ENCODE data around the gene SSX5.
"Not testable (repeated sequence)": the region's sequence is repeated elsewhere in the genome, so short reads cannot be mapped to it uniquely, and the experiment has no call there.

SSX5 gene, protein sequence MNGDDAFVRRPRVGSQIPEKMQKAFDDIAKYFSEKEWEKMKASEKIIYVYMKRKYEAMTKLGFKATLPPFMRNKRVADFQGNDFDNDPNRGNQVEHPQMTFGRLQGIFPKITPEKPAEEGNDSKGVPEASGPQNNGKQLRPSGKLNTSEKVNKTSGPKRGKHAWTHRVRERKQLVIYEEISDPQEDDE

DNA sequence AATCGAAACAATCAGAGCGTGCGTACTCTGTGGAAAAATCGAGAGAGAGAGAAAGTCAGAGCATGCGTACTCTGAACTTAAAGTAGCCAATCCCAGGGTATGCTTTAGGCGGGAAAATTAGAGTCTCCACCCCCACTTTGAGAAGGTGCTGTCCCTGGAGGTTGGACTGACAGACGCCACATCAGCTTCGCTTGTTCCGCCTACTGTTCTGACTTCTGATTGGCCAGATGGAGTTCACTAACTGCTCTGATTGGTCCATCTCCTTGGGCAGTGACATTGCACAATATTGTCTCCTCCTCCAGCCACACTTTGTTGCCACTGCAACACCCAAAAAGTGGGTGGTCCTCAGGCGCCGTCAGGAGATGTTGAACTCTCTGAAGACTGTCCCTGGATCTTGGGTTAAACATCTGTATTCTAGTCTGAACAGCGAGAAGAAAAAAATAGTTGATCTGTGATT lies at the start of gene SSX5:
Gene SSX5 (minus strand): TSS at position 51 of the 457 bp plus-strand sequence. CDS start 1,437 bp downstream, outside the sequence.
- DNase-seq: no peak

DNA sequence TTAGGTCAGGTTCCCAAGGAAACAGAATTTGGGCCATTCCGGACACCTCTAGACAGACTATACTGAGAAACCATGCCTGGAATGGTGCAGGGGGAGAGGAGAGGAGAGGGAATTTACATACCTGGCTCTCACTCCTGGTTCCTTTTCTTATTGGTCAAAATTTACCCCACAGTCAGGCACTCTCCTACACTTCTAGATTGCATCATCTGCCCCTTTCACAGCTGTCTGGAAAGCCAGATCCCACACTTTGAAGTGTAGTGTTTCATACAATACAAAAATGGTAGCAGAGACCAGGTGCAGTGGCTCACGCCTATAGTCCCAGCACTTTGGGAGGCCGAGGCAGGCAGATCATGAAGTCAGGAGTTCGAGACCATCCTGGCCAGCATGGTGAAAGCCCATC lies 27.6 kb upstream of the SSX5 start:
- not testable (repeated sequence) for DNase-seq

DNA sequence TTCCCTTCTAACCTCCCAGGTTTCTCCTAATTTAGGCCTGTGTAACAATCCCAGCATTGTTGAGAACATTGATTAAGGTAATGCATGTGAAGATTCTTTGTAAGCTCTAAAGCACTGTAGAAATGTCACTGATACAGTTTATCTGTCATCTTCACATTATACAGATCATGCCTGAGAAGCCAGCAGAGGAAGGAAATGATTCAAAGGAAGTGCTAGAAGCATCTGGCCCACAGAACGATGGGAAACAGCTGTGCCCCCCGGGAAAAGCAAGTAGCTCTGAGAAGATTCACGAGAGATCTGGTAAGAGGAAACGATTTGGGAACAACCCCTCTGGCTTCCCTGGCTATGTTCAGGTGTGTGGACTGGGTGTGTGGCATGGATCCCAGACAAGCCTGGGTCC lies 17.7 kb upstream of the SSX5 start:
- DNase-seq: peak in 1 of 2 experiments; percentile 1

DNA sequence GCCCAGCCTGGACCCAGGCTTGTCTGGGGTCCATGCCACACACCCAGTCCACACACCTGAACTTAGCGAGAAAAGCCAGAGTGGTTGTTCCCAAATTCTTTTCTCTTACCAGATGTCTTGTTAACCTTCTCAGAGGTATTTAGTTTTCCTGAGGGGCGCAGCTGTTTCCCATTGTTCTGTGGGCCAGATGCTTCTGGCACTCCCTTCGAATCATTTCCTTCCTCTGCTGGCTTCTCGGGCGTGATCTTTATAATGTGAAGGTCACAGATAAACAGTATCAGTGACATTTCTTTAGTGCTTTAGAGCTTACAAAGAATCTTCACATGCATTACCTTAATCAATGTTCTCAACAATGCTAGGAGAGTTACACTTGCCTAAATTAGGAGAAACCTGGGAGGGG lies 6.6 kb downstream of the SSX5 start:
- DNase-seq: not testable (repeated sequence)

DNA sequence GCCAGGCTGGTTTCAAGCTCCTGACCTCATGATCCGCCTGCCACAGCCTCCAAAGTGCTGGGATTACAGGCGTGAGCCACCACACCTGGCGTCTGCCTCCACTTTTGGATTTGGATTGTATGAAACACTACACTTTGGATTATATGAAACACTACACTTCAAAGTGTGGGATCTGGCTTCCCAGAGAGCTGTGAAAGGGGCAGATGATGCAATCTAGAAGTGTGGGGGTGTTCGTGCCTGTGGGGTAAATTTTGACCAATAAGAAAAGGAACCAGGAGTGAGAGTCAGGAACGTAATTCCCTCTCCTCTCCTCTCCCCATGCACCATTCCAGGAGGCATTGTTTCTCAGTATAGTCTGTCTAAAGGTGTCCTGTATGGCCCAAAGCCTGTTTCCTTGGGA lies 14.7 kb downstream of the SSX5 start:
- not testable (repeated sequence) for DNase-seq

DNA sequence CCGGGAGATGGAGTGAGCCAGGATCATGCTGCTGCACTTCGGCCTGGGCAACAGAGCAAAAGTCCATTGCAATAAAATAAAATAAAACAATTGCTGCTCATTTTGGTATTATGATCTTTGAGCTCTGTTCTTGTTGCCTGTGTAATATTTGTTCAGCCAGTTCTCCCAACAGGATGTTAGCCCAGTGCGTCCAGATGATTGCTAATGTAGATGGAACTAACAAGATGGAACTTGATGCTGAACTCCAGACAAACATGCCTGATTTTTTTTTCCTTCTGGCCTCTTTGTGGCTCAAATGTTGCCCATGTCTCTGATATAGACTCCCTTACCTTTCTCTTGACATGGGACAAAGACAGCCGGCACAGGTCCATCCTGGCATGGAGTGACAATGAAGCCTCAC lies 15.8 kb downstream of the SSX5 start:
- DNase-seq: no peak

DNA sequence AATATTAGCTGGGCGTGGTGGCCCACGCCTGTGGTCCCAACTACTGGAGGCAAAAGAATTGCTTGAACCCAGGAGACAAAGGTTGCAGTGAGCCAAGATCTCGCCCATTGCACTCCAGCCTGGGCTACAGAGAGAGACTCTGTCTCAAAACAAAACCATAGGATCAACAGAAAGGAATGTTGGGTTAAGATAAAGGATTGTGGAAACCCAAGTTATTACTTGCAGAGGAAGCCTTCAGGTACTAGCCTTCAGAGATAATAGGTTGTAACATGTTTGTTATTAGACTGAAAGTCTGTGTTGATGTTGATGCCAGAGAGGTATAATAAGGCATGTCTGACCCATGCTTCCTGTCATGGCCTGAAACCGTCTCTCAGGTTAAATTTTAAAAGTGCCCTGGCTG lies 16.9 kb downstream of the SSX5 start:
- DNase-seq: no peak

DNA sequence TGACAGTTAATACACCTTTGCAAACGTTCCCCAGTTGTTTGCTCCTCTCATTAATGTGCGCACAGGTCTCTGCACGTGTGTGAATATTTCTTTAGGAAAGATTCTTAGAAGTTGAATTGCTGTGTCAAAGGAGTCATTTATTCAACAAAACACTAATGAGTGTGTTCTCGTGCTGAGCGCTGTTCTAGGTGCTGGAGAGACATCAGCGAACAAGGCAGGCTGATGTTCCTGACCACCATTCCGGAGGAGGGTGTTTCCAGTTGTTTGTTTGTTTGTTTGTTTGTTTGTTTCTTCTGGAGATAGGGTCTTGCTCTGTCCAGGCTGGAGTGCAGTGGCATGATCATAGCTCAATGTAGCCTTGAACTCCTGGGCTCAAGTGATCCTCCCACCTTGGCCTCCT lies 30.3 kb downstream of the SSX5 start:
- DNase-seq: not testable (repeated sequence)

DNA sequence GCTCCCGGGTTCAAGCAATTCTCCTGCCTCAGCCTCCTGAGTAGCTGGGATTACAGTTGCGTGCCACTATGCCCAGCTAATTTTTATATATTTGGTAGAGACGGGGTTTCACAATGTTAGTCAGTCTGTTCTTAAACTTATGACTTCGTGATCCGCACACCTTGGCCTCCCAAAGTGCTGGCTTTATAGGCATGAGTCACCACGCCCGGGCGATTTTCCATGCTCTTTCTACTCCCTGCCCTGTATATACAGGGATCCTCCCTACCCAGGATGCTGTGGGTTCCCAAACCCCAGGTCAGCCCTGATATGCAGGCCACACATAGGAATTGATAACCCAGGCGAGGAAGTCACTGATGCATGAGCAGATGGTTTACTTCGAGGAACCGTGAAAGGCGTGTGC lies 31.4 kb downstream of the SSX5 start:
- no peak for DNase-seq

DNA sequence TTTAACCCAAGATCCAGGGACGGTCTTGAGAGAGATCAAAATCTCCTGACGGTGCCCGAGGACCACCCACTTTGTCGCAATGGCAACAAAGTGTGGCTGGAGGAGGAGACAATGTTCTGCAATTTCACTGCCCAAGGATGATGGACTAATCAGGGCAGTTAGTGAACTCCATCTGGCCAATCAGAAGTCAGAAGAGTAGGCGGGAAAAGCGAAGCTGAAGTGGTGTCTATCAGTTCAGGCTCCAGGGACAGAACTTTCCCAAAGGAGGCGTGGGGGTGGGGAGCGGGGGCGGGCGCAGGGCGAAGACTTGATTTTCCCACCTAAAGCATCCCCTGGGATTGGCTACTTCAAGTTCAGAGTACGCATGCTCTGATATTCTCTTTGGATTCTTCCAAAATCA lies 40.6 kb downstream of the SSX5 start:
- no peak for DNase-seq

DNA sequence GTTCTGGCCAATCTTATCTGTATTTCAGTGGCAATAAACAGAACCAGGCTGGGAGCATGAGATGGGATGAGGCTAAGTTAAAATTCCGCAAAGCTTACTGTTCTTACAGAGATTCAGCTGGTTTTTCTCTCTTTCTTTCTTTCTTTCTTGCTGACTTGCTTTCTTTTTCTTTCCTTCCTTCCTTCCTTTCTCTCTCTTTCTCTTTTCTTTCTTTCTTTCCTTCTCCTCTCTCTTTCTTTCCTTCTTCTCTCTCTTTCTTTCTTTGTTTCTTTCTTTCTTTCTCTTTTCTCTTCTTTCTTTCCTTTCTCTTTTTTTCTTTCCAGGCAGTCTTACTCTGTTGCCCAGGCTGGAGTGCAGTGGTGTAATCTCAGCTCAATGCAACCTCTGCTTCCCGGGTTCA lies 41.8 kb downstream of the SSX5 start:
- no peak for DNase-seq

DNA sequence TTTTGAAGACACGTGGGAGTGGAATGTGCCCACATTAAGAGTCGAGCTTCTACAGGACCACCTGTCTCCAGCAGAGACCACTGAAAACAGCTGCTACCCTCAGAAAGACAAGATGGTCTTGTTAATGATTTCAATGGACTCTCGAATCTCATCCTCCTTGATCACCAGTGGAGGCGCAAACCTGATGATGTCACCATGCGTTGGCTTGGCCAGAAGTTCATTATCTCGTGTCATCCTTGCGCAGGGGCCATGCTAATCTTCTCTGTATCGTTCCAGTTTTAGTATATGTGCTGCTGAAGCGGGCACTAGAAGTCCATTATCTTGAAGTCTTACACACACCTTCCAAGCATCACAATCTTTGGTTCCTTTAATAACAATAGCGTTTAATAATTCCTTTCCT lies 42.8 kb downstream of the SSX5 start:
- no peak for DNase-seq

DNA sequence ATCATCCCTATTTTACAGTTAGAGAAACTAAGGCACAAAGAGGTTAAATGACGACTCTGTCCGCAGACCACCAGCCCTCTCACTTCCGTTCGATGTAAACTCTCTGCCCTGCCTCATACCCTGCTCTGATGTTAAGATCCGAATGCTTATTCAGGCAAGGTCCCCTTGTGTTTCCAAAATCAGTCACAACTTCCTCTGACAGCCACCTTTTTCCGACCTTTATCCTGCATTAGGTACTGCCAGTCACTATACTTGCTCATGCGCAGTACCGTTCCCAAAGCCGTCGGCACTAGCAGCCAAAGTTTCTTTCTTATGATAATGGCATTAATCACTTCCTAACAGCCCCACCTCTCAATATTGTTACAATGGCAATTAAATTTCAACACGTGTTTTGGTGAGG lies 53.9 kb downstream of the SSX5 start:
- not testable (repeated sequence) for DNase-seq

DNA sequence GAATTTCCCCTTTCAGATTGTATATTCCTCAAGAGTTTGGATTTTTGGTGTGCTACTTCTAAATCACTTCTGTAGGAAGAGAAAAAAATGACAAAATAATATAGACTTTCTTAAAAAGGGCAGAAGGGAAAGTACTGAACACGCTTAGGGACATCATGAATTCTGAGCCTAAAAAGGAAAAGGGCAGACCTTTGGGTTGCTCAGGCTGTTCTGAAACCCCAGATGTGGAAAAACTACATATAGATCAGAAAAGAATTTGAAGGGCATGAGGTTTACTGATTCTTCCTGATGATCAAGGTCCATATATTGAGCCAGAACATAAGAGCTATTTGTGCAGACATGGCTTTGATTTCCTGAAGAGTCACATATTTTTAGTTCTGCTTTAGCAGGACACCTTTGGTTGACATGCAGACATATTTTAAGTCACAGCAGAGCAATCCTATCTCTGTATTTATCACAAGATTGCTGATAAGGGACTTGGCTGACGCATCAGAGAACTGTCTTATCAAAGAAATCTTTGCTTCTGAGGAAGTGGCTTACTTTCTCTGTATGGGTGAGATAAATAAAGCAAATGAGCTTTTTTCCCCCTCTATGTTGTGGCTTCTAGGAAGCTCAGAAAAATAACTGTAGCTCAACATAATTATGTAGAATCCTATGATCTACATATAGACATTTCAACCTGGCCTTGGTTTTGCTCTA lies 54.6 kb downstream of the SSX5 start:
- not testable (repeated sequence) for DNase-seq

DNA sequence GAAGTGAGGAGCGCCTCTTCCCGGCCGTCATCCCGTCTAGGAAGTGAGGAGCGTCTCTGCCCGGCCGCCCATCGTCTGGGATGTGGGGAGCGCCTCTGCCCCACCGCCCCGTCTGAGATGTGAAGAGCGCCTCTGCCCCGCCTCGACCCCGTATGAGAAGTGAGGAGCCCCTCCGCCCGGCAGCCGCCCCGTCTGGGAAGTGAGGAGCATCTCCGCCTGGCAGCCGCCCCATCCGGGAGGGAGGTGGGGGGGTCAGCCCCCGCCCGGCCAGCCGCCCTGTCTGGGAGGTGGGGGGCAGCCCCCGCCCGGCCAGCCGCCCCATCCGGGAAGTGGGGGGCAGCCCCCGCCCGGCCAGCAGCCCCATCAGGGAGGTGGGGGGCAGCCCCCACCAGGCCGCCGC lies 57.5 kb downstream of the SSX5 start:
- not testable (repeated sequence) for DNase-seq

Data from Kasumi-1 (cell line).